RWPE1 (cell line): ENCODE data around the gene ZC2HC1B.

Experiments
- CTCF ChIA-PET: fragments of 350-600 bp; sonication (Branson Sonifier 250); formaldehyde crosslinking; extraction: SDS; loops from one replicate; lab custom pipeline; 2021; lab: Yijun Ruan, JAX
- POLR2A ChIA-PET: fragments of 400-600 bp; formaldehyde crosslinking; extraction: SDS; loops from one replicate; lab custom pipeline; 2020; ENCODE audit warnings: antibody characterized with exemption; ENCODE audit not compliant: low non-redundant PET; lab: Yijun Ruan, JAX
- DNase-seq: peaks from one replicate; pipeline ENCODE4 v3.0.0; 2012; ENCODE audit warnings: low spot score
- H3K27ac ChIP-seq: fragments of 450-650 bp; 2 replicates; pipeline ENCODE4 v1.5.1; 2017
- CTCF ChIP-seq: fragments of 450-650 bp; conservative IDR thresholded peaks from 2 replicates; pipeline ENCODE4 v1.5.1; 2017; ENCODE audit warnings: low read depth, mild to moderate bottlenecking

ZC2HC1B gene

DNA sequence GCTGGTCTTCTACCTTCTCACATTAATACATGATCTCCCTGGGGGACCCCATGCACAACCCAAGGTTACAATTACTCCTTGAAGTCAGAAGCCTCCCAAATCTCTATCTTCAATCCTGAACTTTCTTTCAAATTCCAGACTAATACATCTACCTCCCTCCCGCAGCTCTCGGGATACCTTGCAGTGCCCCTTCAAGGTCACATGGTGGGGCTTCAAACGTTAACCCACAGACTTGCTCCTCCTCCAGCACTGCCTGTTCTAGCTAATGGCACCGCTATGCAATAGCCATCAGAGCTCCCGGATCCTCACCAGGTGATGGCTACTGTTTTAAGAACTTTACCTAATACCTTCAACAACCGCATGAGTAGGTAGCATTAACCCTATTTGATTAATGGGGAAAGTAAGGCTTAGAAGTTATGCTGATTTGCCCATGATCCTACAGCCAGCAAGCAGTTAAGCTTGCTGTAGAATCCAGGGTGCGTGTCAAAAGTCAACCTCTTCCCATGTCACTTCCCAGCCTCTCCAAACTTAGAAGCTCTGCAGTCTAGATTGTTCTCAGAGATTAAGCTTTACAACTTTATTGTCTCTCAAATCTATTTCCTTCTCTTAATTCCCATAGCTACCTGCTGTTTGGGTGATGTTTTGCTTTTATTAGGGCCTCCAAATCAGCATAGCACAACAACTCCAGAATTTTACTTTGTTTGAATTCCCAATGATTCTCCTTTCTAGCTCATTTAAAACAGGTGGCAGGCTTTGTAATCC lies 99.1 kb downstream of the ZC2HC1B start:
- no peak overlapping the region for H3K27ac ChIP-seq
- DNase-seq: no peak

GRCh38 chr6:143964674-143965081 lies 100.4 kb downstream of the ZC2HC1B start:
- ChIA-PET CTCF (no interaction called here), POLR2A (no interaction called here)
- TF ChIP-seq CTCF: no peak
- no peak for DNase-seq
- no peak overlapping the region for H3K27ac ChIP-seq

More for the DNA sequence above, 99.1 kb downstream of the ZC2HC1B start:
- POLR2A ChIA-PET: no interaction called here
- no peak for TF ChIP-seq CTCF
- CTCF ChIA-PET: interaction anchor here (0.6 to 1.3 kb wide), 3 partner anchors 388 to 481 kb away, joined by 3 to 4 read pairs (median 4); no protein-coding TSS in a partner anchor

GRCh38 chr6:143965503-143966171 lies 101.4 kb downstream of the ZC2HC1B start:
- TF ChIP-seq CTCF: no peak
- ChIA-PET POLR2A (no interaction called here), CTCF (no interaction called here)
- no peak overlapping the region for H3K27ac ChIP-seq
- no peak for DNase-seq

GRCh38 chr6:143966312-143966711 lies 102.0 kb downstream of the ZC2HC1B start:
- ChIA-PET POLR2A (no interaction called here), CTCF (no interaction called here)
- no peak for DNase-seq
- no peak overlapping the region for H3K27ac ChIP-seq
- no peak for TF ChIP-seq CTCF

GRCh38 chr6:143967706-143968376 lies 103.6 kb downstream of the ZC2HC1B start:
- CTCF ChIA-PET: no interaction called here
- TF ChIP-seq CTCF: no peak
- no peak overlapping the region for H3K27ac ChIP-seq
- no peak for DNase-seq
- POLR2A ChIA-PET: no interaction called here

DNA sequence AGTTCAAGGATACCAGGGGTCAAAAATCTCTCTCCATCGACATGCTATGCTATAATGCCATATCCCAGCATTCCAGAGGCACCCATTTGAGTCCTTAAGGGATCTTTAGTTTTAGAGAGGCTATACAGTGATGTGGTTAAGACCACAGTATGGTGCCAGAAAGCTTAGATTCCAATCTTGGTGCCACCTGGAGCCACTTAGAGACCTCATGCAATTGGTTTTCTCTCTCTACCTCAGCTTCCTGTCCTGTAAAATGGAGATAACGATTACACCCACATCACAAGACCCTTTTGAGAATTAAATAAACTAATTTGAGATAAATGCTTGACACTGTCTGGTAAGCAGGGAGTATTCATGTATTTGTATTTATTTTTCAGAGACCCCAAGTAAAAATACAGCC lies 104.8 kb downstream of the ZC2HC1B start:
- DNase-seq: no peak
- no peak for TF ChIP-seq CTCF
- ChIA-PET CTCF (no interaction called here), POLR2A (no interaction called here)
- no peak overlapping the region for H3K27ac ChIP-seq
